ENCODE measurements around the gene FAM120A. TPM values are rescaled to one million over a fixed set of nuclear protein-coding genes. Genes with fewer than 3 reads are reported as not detected.

The FAM120A gene
- total RNA-seq, 1 experiment from 2014 or later: 89.6 TPM

GRCh38 chr9:93577078-93577974 is 125.8 kb downstream of the FAM120A start:
- Histone ChIP-seq H3K9me3 (ENCODE audit: low read length) (no peaks in the 10 kb centered on the region), H3K36me3 (ENCODE audit: low read depth, low read length) (no peaks in the 10 kb centered on the region), H4K20me1 (ENCODE audit: low read length) (no peaks in the 10 kb centered on the region), H3K9me2 (replicated peaks; ENCODE audit: low read length) (no peaks in the 10 kb centered on the region), H3K27me3 (ENCODE audit: low read length) (no peaks in the 10 kb centered on the region), H3F3A (ENCODE audit: low read length, unreplicated experiment) (no peaks in the 10 kb centered on the region), H3K4me2 (ENCODE audit: low read length) (peak overlapping the region; percentile 88), H3K4me1 (ENCODE audit: insufficient read depth, low read length) (peaks cover 12% of the 10 kb centered on the region), H3K4me3 (ENCODE audit: low read length) (peak overlapping the region; percentile 73), H3K79me2 (ENCODE audit: low read length) (peaks cover 60% of the 10 kb centered on the region), H3K27ac (ENCODE audit: low read length) (no peak overlapping the region), H2AFZ (ENCODE audit: low read length) (peak overlapping the region; percentile 58), H3K9ac (ENCODE audit: low read length) (peak overlapping the region; percentile 67)
- ATAC-seq: peak; percentile 29
- CTCF ChIA-PET: no interaction called here
- no peak for TF ChIP-seq EZH2phosphoT487 (IDR thresholded peaks at IDR 0.05; ENCODE audit: borderline replicate concordance, low read length)
- no peak for TF ChIP-seq CTCF (conservative IDR thresholded peaks at IDR 0.05; ENCODE audit: low read depth, low read length)
- no TSS peak for BruUV-seq (replicated peaks)
- DNase-seq: peak; percentile 60
- POLR2A ChIA-PET (ENCODE audit: unreplicated experiment): no interaction called here
- intact Hi-C loops (cut with micrococcal nuclease): no loop called here

- H4K20me1 ChIP-seq (ENCODE audit: low read length): no peaks in the 10 kb centered on the region
- DNase-seq (no peak), ATAC-seq (peak; percentile 9)
- peak overlapping the region; percentile 58; the same call in 1 of the 2 replicates for H2AFZ ChIP-seq (ENCODE audit: low read length)
- POLR2A ChIA-PET (ENCODE audit: unreplicated experiment): no interaction called here
- peak overlapping the region; percentile 73 for H3K4me3 ChIP-seq (ENCODE audit: low read length)
- intact Hi-C loops (cut with micrococcal nuclease): no loop called here
- H3K4me1 ChIP-seq (ENCODE audit: insufficient read depth, low read length): peaks cover 12% of the 10 kb centered on the region
- CTCF ChIA-PET: no interaction called here
- H3K9ac ChIP-seq (ENCODE audit: low read length): no peak overlapping the region
- no peaks in the 10 kb centered on the region; the same call in 1 of the 2 replicates for H3K36me3 ChIP-seq (ENCODE audit: low read depth, low read length)
- no TSS peak for BruUV-seq (replicated peaks)
- H3K4me2 ChIP-seq (ENCODE audit: low read length): peak overlapping the region; percentile 88
- H3K9me2 ChIP-seq (replicated peaks; ENCODE audit: low read length): no peaks in the 10 kb centered on the region
- H3K27ac ChIP-seq (ENCODE audit: low read length): no peak overlapping the region
- no peaks in the 10 kb centered on the region for H3F3A ChIP-seq (ENCODE audit: low read length, unreplicated experiment)
- TF ChIP-seq EZH2 (IDR thresholded peaks at IDR 0.05; ENCODE audit: low read length, unreplicated experiment): no peak
- no peak for TF ChIP-seq CTCF (conservative IDR thresholded peaks at IDR 0.05; ENCODE audit: low read depth, low read length)
- TF ChIP-seq EZH2phosphoT487 (IDR thresholded peaks at IDR 0.05; ENCODE audit: borderline replicate concordance, low read length): no peak
- H3K79me2 ChIP-seq (ENCODE audit: low read length): peaks cover 68% of the 10 kb centered on the region
- H3K27me3 ChIP-seq (ENCODE audit: low read length): no peaks in the 10 kb centered on the region
- no peaks in the 10 kb centered on the region for H3K9me3 ChIP-seq (ENCODE audit: low read length)
Measured at GRCh38 chr9:93577975-93578682, 126.6 kb downstream of the FAM120A start.

Measured in PC-3 (cell line).